Left ventricle myocardium inferior (tissue), 1 donor: ENCODE measurements around the gene OR2AE1. TPM values are rescaled to one million over a fixed set of nuclear protein-coding genes. Genes with fewer than 3 reads are reported as not detected.

Experiments used
- DNase-seq: peaks from one replicate; pipeline ENCODE4 v3.0.0-alpha.2; 2020
- H3K27ac ChIP-seq: fragments of 200-600 bp; replicated peaks from 2 replicates; pipeline ENCODE4 v1.8.0; 2021
- H3K27me3 ChIP-seq: fragments of 200-600 bp; 2 replicates; pipeline ENCODE4 v1.8.0; 2021; ENCODE audit warnings: low read depth
- H3K36me3 ChIP-seq: fragments of 200-600 bp; 2 replicates; pipeline ENCODE4 v1.8.0; 2021
- H3K4me1 ChIP-seq: fragments of 200-600 bp; 2 replicates; pipeline ENCODE4 v1.8.0; 2021
- H3K4me3 ChIP-seq: fragments of 200-600 bp; 2 replicates; pipeline ENCODE4 v1.8.0; 2021; ENCODE audit warnings: mild to moderate bottlenecking, moderate library complexity
- H3K9me3 ChIP-seq: fragments of 200-600 bp; replicated peaks from 2 replicates; pipeline ENCODE4 v1.8.0; 2021
- intact Hi-C: fragments of 100-400 bp; cut with micrococcal nuclease; formaldehyde crosslinking; loops from one replicate; pipeline ENCODE4 v1.11.0; 2022
- total RNA-seq: library from RNA; stranded (reverse); fragmentation: NEBNext Ultra II Directional; extraction: Animal tissue kit (Norgen Biotek cat#: 25700); gene quantifications from one replicate; pipeline ENCODE4 v1.2.1, GENCODE V29; 2021
- TF ChIP-seq, protein P1 (sequence below): fragments of 200-600 bp; IDR thresholded peaks from 2 replicates; pipeline ENCODE4 v1.8.0; 2021; ENCODE audit warnings: antibody characterized with exemption, mild to moderate bottlenecking, borderline replicate concordance
- donor health status: DM: no; HTN: yes; CAD: no; lungs with severe emphysema.

OR2AE1 gene
- total RNA-seq, 1 donor from 2014 or later: not detected

DNA sequence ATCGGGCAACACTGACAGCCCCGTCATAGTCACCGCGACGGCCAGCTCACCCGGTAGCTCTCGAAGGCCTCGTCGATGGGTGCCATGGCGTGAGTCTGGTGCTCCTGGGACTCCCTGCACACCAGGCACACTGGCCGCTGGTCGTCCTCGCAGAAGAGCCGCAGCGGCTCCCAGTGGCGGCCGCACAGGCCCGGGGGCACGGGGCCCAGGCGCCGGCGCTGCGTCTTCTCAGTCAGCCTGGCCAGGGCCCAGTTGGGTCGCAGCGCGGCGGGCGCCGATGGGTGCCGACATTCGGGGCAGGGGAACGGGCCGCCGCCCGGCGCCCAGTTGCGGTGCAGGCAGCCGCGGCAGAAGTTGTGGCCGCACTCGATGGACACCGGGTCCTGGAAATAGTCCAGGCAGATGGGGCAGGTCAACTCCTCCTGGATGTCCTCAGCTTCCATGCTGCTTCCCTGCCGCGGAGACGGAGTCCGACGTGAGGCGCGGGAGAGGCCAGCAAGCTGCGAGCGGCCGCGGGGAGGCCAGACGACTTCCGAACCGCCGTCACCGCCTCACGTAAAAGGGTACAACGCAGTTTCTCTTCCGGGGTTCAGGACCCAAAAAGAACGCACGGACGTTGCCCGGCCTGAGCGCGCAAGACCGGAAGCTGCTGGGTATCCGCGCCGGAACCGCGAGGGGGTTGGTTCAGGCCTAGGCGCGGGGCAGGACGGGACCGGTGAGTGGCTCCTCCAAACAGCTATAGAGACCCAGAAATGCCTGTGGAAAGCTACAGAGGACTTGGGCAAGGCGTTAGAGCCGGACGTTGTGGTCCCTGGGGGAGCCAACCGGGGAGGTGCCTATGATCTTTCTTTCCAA lies 42.4 kb upstream of the OR2AE1 start, which contains the start of gene TRIM4:
TSS of gene TRIM4 (minus strand) at position 572 of the 855 bp plus-strand sequence. CDS start at position 443, 129 bp downstream.
- Histone ChIP-seq H3K4me1 (peaks cover 54% of the 10 kb centered on the region), H3K36me3 (peaks cover 36% of the 10 kb centered on the region), H3K9me3 (no peaks in the 10 kb centered on the region), H3K27ac (peak within 1 kb of the TSS; percentile 94), H3K27me3 (no peaks in the 10 kb centered on the region), H3K4me3 (peak within 1 kb of the TSS; percentile 97)
- peak; percentile 92 for DNase-seq
- intact Hi-C loops: no loop called here
- TF ChIP-seq, protein P1, sequence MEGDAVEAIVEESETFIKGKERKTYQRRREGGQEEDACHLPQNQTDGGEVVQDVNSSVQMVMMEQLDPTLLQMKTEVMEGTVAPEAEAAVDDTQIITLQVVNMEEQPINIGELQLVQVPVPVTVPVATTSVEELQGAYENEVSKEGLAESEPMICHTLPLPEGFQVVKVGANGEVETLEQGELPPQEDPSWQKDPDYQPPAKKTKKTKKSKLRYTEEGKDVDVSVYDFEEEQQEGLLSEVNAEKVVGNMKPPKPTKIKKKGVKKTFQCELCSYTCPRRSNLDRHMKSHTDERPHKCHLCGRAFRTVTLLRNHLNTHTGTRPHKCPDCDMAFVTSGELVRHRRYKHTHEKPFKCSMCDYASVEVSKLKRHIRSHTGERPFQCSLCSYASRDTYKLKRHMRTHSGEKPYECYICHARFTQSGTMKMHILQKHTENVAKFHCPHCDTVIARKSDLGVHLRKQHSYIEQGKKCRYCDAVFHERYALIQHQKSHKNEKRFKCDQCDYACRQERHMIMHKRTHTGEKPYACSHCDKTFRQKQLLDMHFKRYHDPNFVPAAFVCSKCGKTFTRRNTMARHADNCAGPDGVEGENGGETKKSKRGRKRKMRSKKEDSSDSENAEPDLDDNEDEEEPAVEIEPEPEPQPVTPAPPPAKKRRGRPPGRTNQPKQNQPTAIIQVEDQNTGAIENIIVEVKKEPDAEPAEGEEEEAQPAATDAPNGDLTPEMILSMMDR: peak; percentile 46

DNA sequence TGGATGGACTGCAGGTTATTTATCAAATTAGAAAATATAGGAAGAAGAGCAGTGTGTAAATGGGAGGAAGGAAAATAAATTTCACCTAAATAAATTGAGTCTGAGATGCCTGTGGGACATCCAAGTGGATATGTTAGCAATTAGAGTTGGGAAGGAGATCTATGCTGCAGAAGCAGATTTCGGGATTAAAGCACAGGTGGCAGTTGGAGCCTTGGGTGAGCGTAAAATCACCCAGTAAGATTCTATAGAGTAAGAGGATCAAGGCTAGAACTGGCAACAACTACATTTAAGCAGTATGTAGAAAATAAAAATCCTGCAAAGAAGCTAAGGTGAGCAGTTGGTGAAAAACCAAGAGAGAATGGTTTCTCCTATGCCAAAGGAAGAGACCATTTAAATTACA lies 34.1 kb upstream of the OR2AE1 start:
- peaks cover 50% of the 10 kb centered on the region for H3K36me3 ChIP-seq

DNA sequence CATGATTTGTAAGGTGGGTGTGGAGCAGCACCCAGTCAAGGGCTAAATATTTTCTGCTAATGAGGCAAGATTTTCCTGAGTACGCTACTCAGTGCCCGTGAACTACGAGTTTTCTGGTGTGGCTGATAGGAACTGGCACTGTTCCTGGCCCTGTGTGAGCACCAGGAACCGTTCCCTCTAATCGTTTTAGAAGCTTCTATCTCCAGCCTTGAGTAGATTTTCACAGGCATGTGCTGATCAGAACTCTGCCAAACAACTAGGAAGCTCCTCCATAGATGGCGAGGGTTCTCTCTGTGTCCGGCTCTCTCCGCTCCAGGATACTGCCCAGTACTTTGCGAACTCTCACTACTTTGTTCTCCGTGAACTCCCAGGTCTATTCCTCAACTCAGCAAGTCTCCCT lies 24.7 kb upstream of the OR2AE1 start:
- no peaks in the 10 kb centered on the region for H3K9me3 ChIP-seq
- peak overlapping the region; percentile 18 for H3K4me3 ChIP-seq
- peaks cover 20% of the 10 kb centered on the region for H3K4me1 ChIP-seq
- peak overlapping the region; percentile 71 for H3K27ac ChIP-seq
- TF ChIP-seq, protein P1: no peak
- H3K36me3 ChIP-seq: peaks cover 76% of the 10 kb centered on the region
- H3K27me3 ChIP-seq: no peaks in the 10 kb centered on the region
- DNase-seq: peak; percentile 22
- intact Hi-C loops: no loop called here

More for the DNA sequence above, 34.1 kb upstream of the OR2AE1 start:
- Histone ChIP-seq H3K4me3 (no peak overlapping the region), H3K27ac (no peak overlapping the region), H3K4me1 (peaks cover 22% of the 10 kb centered on the region), H3K27me3 (no peaks in the 10 kb centered on the region), H3K9me3 (no peaks in the 10 kb centered on the region)
- DNase-seq: no peak
- TF ChIP-seq, protein P1: no peak
- intact Hi-C loops: no loop called here

DNA sequence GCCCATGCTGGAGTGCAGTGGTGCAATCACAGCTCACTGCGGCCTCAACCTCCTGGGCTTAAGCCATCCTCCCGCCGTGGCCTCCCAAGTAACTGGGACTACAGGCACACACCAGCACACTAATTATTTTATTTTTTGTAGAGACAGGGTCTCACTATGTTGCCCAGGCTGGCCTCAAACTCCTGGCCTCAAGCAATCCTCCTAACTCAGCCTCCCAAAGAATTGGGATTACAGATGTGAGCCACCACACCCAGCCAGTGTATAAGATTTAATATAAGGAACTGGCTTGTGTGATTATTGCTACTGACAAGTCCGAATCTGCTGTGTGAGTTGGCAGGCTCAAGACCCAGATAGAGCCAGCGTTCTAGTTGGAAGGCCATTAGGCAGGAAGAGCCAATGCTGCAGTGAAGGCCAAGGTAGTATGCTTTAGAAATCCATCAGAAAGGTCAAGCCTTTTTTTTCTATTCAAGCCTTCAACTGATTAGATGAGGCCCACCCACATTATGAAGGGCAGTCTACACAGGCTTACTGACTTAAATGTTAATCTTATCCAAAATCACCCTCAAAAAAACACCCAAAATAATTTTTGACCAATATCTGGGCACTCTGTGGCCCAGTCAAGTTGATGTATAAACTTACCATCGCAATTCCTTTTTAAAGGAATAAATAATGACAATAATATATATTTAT lies 23.1 kb upstream of the OR2AE1 start:
- Histone ChIP-seq H3K4me1 (peaks cover 20% of the 10 kb centered on the region), H3K4me3 (no peak overlapping the region), H3K36me3 (peaks cover 60% of the 10 kb centered on the region), H3K9me3 (no peaks in the 10 kb centered on the region), H3K27me3 (no peaks in the 10 kb centered on the region), H3K27ac (no peak overlapping the region)
- intact Hi-C loops: no loop called here
- DNase-seq: no peak
- TF ChIP-seq, protein P1: no peak

DNA sequence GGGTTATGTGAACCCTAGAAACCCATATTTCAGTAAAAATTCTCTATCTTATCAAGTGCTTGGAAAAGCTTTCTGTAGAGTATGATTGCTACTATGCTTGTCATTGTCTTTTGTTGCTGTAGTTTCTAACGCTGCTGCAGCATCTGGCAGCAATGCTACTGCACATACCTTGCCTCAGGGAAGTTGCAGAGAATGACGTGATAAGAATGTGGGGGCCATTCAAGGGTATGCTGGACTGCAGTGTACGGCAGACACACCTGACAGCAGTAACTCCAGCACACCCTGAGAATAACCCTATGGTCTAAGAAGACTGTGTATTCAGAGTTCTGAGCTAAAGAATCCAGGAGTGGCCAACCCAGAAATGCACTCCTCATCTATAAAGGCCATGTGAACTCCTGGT lies 22.0 kb upstream of the OR2AE1 start:
- H3K4me1 ChIP-seq: peaks cover 20% of the 10 kb centered on the region
- TF ChIP-seq, protein P1: no peak
- H3K27me3 ChIP-seq: no peaks in the 10 kb centered on the region
- DNase-seq: no peak
- H3K4me3 ChIP-seq: no peak overlapping the region
- H3K27ac ChIP-seq: no peak overlapping the region
- peaks cover 49% of the 10 kb centered on the region for H3K36me3 ChIP-seq
- no peaks in the 10 kb centered on the region for H3K9me3 ChIP-seq
- intact Hi-C loops: no loop called here
